ENCODE measurements around the gene SDK1.

DNA sequence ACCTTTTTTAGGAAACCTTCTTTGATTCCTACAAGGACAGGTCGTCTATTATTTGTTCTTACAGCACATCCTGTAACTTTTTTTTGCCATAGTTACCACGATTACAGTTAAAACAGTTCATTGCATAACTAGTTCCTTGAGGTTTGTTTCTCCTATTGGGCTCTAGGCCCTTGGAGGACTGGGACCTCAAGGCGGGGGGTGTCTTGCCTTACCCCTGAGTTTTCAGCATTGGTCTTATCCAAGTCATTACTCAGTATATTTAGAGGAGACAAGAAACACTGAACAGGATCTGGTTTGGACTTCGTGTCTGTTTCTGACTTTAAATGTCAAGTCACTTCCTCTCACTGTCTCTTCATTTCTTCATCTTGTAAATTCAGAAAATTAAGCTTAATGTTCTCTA is 369.8 kb downstream of the SDK1 start:
- TF ChIP-seq, protein P1, sequence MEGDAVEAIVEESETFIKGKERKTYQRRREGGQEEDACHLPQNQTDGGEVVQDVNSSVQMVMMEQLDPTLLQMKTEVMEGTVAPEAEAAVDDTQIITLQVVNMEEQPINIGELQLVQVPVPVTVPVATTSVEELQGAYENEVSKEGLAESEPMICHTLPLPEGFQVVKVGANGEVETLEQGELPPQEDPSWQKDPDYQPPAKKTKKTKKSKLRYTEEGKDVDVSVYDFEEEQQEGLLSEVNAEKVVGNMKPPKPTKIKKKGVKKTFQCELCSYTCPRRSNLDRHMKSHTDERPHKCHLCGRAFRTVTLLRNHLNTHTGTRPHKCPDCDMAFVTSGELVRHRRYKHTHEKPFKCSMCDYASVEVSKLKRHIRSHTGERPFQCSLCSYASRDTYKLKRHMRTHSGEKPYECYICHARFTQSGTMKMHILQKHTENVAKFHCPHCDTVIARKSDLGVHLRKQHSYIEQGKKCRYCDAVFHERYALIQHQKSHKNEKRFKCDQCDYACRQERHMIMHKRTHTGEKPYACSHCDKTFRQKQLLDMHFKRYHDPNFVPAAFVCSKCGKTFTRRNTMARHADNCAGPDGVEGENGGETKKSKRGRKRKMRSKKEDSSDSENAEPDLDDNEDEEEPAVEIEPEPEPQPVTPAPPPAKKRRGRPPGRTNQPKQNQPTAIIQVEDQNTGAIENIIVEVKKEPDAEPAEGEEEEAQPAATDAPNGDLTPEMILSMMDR (IDR thresholded peaks at IDR 0.05): no peak
- no peak for TF ChIP-seq POLR2A (IDR thresholded peaks at IDR 0.05)

Data from uterus (tissue), 2 donors.